ENCODE results near the gene HBA1. TPM values are rescaled to one million over a fixed set of nuclear protein-coding genes. Genes with fewer than 3 reads are reported as not detected.
"Not testable (repeated sequence)": the region's sequence is repeated elsewhere in the genome, so short reads cannot be mapped to it uniquely, and the experiment has no call there.

The HBA1 gene
- total RNA-seq (1,000 to 10,000 TPM in 1 of 10 donors, 100 to 1,000 TPM in 9; 114 to 1,150 (median 192) TPM), polyA plus RNA-seq (10 to 100 TPM in 1 of 2 donors, 1 to 10 TPM in 1; 2.1 to 27.1 TPM)
- long read RNA-seq, donor 1, transcript HBA1-201 (3 exons, 577 nt): major isoform, 6 of 7 reads
- long read RNA-seq, donor 1, partial matches to known transcripts: 0 of 7 reads
- long read RNA-seq, donor 1, other reads (novel, unspliced or antisense): 1 of 7 reads
- long read RNA-seq, donor 2, transcript HBA1-201 (3 exons, 577 nt): major isoform, 16 of 21 reads
- long read RNA-seq, donor 2, partial matches to known transcripts: 1 of 21 reads
- long read RNA-seq, donor 2, other reads (novel, unspliced or antisense): 0 of 21 reads
- long read RNA-seq, donor 3, partial matches to known transcripts: 0 of 1 reads
- long read RNA-seq, donor 3, other reads (novel, unspliced or antisense): 0 of 1 reads

GRCh38 chr16:176477-177382, at the start of gene HBA1:
HBA1 (plus strand) TSS chr16:176680; CDS start chr16:176717, 37 bp downstream.
- WGBS, 2 donors: 2 to 4% methylated on average over 31 to 40 of the region's 88 CpGs
- H3K27me3 ChIP-seq: peaks cover 22 to 80% (median 61%) of the 10 kb centered on the region in 7 donors
- DNase-seq; H3K36me3 ChIP-seq; H3K27ac ChIP-seq; H3K9me3 ChIP-seq; intact Hi-C loops (cut with DNase I); H3K4me3 ChIP-seq: not testable (repeated sequence)
- peak in 1 of 8 donors; percentile 9 for ATAC-seq
- peaks cover 12 to 29% (median 17%) of the 10 kb centered on the region in 9 donors for H3K4me1 ChIP-seq

- Histone ChIP-seq H3K27ac (no peak overlapping the region), H3K36me3 (peaks cover 0 to 27% (median 0%) of the 10 kb centered on the region in 9 donors), H3K27me3 (no peaks in the 10 kb centered on the region), H3K9me3 (no peaks in the 10 kb centered on the region), H3K4me1 (no peaks in the 10 kb centered on the region), H3K4me3 (no peak overlapping the region)
- TF ChIP-seq CTCF (IDR thresholded peaks at IDR 0.05): no peak
- 93 to 100% methylated on average over 2 of the region's 2 CpGs for WGBS, 2 donors
- intact Hi-C loops (cut with DNase I): no loop called here
- DNase-seq (no peak), ATAC-seq (no peak)
These were observed 47.4 kb upstream of the HBA1 start for GRCh38 chr16:129075-129474.

- no peak for DNase-seq
- intact Hi-C loops (cut with DNase I): no loop called here
- no peak for TF ChIP-seq CTCF (IDR thresholded peaks at IDR 0.05)
- H3K9me3 ChIP-seq: no peaks in the 10 kb centered on the region
- no peaks in the 10 kb centered on the region for H3K4me1 ChIP-seq
- H3K27ac ChIP-seq: no peak overlapping the region
- no peak overlapping the region for H3K4me3 ChIP-seq
- 92 to 94% methylated on average over 15 of the region's 15 CpGs for WGBS, 2 donors
- H3K36me3 ChIP-seq: peaks cover 0 to 20% (median 0%) of the 10 kb centered on the region in 9 donors
- H3K27me3 ChIP-seq: no peaks in the 10 kb centered on the region
- no peak for ATAC-seq
These were observed 45.8 kb upstream of the HBA1 start for GRCh38 chr16:130533-131173.

GRCh38 chr16:132120-132519, 44.4 kb upstream of the HBA1 start:
- ATAC-seq (no peak), DNase-seq (no peak)
- TF ChIP-seq CTCF (IDR thresholded peaks at IDR 0.05): no peak
- Histone ChIP-seq H3K27ac (no peak overlapping the region), H3K4me3 (no peak overlapping the region), H3K9me3 (no peaks in the 10 kb centered on the region), H3K4me1 (peaks cover 0 to 12% (median under 1%) of the 10 kb centered on the region in 9 donors), H3K36me3 (peaks cover 0 to 20% (median 0%) of the 10 kb centered on the region in 9 donors), H3K27me3 (no peaks in the 10 kb centered on the region)
- intact Hi-C loops (cut with DNase I): no loop called here
- 95 to 96% methylated on average over 7 of the region's 7 CpGs for WGBS, 2 donors
